SIG-M5 treated with dmso at 0.1 percent for 504 hours (cell line): ENCODE data around the gene NUP214.
A peak's percentile ranks its signal among the peaks of the same experiment; 100 is the strongest.
"Not testable (repeated sequence)": the region's sequence is repeated elsewhere in the genome, so short reads cannot be mapped to it uniquely, and the experiment has no call there.

ENCODE experiments used
- DNase-seq: peaks from one replicate; lab custom pipeline; 2025; ENCODE audit not compliant: unreplicated experiment; lab: John Stamatoyannopoulos, UW

Gene NUP214

GRCh38 chr9:131096269-131097125 is 28.9 kb upstream of the NUP214 start, which contains the start of gene AIF1L:
Gene AIF1L (plus strand): TSS chr9:131096531. CDS start chr9:131096630, 99 bp downstream.
- DNase-seq: no peak

- DNase-seq: no peak
Observed at GRCh38 chr9:131097126-131097947, 28.0 kb upstream of the NUP214 start.

GRCh38 chr9:131097948-131098278 is 27.5 kb upstream of the NUP214 start:
- DNase-seq: no peak

- DNase-seq: no peak
Observed at GRCh38 chr9:131098391-131099101, 26.8 kb upstream of the NUP214 start.

DNA sequence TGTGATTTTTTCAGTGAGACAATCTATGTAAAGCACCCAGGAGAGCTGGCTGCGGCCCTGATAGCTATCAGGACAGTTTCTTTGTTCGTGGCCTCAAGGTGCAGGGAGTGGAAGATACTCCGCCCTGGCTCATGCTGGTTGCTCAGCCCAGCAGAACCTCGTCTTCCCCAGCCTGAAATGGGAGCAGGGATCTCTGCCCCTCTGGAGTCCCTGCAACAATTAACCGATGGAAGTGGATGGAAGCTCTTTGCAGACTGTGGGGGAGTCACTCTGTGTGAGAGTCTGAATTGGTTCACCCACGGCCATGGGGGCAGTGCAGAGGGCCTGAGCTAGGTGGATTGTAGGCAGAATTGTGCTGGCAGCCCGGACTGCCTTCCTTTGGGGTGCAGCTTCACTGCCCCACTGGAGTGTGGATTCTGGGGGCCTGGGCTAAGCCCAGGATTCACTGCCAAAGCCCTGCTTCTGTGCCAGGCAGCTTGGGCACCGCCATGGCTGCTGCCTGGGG is 26.2 kb upstream of the NUP214 start:
- DNase-seq: no peak

DNA sequence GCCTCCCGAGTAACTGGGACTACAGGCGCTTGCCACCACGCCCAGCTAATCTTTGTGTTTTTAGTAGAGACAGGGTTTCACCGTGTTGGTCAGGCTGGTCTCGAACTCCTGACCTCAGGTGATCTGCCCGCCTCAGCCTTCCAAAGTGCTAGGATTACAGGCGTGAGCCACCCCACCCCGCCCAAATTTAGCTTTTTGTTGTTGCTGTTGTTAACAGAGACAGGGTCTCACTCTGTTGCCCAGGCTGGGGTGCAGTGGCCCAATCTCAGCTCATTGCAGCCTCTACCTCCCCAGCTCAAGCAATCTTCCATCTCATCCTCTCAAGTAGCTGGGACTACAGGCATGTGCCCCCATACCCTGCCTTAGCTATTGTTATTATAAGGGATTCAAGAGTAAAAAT is 25.5 kb upstream of the NUP214 start:
- DNase-seq: not testable (repeated sequence)

GRCh38 chr9:131100445-131100844 is 24.9 kb upstream of the NUP214 start:
- DNase-seq: no peak

DNA sequence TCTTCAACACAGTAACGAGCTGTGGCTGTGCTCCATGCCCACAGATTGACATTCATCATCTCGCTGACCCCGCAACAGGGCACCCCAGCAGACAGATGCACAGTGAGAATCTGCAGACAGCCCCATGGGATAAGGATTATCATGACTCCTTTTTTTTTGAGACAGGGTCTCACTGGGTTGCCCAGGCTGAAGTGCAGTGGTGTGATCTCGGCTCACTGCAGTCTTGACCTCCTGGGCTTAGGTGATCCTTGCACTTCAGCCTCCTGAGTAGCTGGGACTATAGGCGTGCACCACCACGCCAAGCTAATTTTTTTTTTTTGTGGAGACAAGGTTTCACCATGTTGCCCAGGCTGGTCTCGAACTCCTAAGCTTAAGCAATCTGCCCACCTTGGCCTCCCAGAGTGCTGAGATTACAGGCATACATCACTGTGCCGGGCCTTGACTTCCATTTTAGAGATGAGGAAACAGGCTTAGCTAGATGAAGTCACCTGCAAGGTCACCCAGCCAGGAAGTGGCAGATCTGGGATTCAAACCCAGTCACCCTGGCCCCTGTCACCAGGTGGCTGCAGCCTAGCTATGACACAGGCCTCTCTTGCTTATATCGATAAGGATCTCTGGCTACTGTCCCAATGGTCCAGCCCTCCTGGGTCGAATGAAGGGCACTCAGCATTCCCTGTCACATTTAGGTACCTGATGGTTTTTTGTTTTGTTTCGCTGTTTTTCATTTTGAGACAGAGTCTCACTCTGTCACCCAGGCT is 24.0 kb upstream of the NUP214 start:
- DNase-seq: no peak

- no peak for DNase-seq
Observed at GRCh38 chr9:131103024-131103423, 22.4 kb upstream of the NUP214 start.

DNA sequence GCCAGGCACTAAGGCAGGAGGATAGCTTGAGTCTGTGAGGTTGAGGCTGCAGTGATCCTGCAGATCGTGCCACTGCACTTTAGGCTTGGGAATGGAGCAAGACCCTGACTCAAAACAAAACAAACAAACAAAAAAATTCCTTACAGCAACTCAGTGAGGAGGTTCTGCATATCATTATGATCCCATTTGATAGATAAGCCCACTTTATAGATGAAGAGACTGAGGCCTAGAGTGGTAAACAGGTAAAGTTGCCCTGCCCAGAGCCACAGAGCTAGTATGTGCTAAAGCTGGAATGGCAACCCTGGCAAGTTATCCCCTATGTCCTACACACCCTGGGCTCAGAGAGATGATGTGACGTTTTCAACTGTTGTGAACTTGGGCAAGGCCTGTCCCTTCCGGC is 21.9 kb upstream of the NUP214 start:
- DNase-seq: no peak

DNA sequence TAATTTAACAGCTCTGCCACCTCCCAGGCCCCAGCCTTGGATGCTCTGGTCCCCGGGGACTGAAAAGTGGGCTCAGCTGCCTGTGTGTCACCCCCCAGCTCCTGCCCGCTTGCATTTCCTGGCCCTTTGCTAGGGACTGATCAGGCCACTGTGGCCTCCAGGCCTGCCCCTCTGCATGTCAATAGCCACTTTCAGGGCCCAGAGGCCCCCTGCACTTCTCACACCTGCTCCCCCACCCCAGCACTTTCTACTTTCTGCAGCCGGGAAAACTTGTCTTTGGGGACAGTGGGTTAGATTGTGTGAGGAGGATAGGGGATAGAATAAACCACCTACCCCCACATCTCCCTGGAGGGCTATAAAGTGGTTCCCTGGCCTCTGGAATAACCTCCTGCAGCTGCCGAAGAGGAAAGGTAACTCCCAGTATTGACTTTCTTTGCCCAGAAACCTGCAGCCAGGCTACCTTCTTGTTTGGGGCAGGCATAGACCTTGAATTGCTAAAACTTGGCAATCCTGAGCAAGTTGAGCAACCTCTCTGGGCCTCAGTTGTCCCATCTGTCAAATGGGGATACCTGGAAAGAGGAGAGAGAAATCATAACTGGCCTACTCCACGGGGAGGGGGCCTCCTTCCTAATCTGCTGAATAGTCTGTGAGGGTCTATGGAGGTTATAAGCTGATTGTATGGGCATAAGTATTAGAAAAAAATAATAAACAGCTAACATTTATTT is 21.2 kb upstream of the NUP214 start:
- DNase-seq: no peak

DNA sequence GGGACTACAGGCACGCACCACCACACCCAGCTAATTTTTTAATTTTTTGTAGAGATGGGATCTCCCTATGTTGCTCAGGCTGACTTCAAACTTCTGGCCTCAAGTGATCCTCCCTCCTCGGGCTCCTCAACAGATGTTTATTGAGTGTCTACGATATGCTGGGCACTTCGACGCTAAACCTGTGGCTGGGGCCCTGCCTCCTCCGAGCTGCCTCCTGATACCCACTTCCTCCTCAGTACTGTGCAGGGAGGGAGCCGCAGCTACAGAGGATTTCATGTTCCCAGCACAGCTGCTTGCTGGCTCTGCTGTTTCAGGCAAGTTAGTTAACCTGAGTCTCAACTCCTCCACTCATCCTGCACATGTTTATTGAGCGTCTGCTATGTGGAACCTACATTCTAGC is 19.4 kb upstream of the NUP214 start:
- DNase-seq: peak; percentile 27

- no peak for DNase-seq
Observed at GRCh38 chr9:131107760-131108159, 17.6 kb upstream of the NUP214 start.

DNA sequence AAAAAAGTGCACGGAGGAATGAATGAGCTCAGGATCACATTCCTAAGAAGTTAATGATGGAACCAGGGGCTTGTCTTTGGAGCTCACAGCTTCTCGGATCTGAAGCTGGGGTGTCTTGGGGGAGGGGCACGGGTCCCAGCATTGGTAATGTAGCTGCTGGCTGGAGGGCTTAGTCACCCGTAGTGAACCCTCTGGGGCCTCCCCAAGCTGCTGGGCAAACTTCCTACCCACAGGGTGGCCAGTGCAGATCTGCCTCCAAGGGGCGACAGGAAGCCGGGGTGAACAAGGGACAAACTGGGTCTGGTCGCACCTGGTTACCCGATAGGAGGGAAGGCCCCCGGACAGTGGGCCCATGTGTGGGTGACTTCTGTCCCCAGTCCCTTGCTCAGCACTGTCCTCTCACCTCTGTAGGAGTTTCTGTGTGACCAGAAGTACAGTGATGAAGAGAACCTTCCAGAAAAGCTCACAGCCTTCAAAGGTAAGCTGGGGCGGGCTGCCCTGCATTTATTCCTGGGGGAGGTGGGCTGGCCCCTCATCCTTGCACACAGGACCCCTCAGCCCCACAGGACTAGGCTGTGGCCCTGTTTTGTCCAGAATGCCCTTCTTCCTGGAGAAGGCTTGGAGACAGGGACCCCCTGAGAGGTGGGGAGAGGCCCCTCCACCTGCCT is 14.1 kb upstream of the NUP214 start:
- DNase-seq: no peak

GRCh38 chr9:131111854-131112311 is 13.5 kb upstream of the NUP214 start:
- DNase-seq: no peak

DNA sequence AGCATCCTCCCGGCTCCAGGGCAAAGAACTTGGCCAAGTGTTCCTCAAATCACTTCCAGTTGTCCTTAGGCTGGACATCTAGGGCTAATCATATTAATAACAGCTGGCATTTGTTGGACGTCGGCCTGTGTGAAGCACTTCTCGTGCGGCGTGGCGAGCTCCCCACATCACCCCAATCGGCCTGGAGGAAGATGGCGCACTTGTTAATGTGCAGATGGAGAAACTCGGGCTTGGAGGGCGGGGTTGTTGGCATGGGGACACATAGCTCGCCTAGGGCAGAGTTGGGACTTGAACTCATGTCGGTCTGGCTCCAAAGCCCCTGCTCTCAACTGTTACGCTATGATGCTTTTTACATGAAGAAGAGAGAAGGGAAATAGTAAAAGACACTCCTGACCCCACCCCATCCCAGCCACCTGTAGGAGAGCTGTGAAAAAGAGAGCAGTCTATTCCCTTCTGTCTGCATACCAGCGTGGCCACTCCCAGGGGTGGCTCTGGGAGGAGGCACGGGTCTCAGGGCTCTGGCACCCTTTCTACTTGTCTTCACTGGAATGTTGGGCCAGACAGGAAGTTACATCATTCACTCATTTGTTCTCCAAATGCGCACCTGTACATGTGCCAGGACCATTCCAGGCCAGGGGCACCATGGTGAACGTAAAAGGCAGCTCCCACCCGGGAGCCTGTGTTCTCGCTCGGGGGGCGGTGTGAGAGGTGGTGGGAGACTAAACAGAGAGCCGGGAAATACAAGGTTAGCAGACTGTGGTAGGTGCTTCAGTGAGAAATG is 12.8 kb upstream of the NUP214 start:
- no peak for DNase-seq

GRCh38 chr9:131113655-131114054 is 11.7 kb upstream of the NUP214 start:
- DNase-seq: no peak

DNA sequence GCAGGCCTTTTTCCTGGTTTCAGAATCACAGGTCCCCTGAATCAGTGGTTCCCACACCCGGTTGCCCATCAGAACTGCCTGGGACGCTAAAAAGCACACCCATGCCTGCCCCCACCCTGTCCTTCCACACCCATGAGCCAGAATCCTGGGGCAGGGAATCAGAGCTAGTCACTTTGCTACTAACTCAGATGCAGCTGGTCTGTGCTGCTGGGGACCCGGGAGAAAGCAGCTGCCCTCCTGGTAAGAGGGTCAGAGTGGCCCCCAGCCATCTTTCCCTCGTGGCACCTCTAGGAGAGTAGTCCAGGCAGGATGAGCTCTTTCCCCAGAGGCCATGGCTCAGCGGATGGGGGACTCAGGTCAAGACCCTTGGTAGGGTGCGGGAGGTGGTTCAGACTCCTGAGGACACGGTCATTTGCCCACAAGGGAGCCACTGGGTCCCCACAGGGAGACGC is 11.3 kb upstream of the NUP214 start:
- no peak for DNase-seq
